ENCODE results near the gene DPYD. TPM values are rescaled to one million over a fixed set of nuclear protein-coding genes. Genes with fewer than 3 reads are reported as not detected.

DPYD gene
- total RNA-seq, 1 experiment from 2014 or later, result 0.46 TPM

GRCh38 chr1:97258597-97258996 is 662.2 kb downstream of the DPYD start:
- Mint-ChIP-seq H3K36me3 (no peaks in the 10 kb centered on the region), H3K4me1 (no peaks in the 10 kb centered on the region), H3K9me3 (no peaks in the 10 kb centered on the region), H3K4me3 (no peak overlapping the region), H3K27me3 (ENCODE audit: low read depth) (no peaks in the 10 kb centered on the region), H3K27ac (no peak overlapping the region)
- POLR2A ChIA-PET, result no interaction called here
- no peak for TF ChIP-seq FOXP1 (CRISPR knock-in tag; IDR thresholded peaks at IDR 0.05; ENCODE audit: borderline replicate concordance)
- TF ChIP-seq ZNF219 (CRISPR knock-in tag; IDR thresholded peaks at IDR 0.05; ENCODE audit: borderline replicate concordance), result no peak
- no peak for TF ChIP-seq ZBTB21 (CRISPR knock-in tag; IDR thresholded peaks at IDR 0.05; ENCODE audit: borderline replicate concordance)
- TF ChIP-seq, protein P1, sequence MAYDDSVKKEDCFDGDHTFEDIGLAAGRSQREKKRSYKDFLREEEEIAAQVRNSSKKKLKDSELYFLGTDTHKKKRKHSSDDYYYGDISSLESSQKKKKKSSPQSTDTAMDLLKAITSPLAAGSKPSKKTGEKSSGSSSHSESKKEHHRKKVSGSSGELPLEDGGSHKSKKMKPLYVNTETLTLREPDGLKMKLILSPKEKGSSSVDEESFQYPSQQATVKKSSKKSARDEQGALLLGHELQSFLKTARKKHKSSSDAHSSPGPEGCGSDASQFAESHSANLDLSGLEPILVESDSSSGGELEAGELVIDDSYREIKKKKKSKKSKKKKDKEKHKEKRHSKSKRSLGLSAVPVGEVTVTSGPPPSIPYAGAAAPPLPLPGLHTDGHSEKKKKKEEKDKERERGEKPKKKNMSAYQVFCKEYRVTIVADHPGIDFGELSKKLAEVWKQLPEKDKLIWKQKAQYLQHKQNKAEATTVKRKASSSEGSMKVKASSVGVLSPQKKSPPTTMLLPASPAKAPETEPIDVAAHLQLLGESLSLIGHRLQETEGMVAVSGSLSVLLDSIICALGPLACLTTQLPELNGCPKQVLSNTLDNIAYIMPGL (CRISPR knock-in tag; IDR thresholded peaks at IDR 0.05), result no peak
- no peak for TF ChIP-seq ZBTB43 (CRISPR knock-in tag; IDR thresholded peaks at IDR 0.05)
- TF ChIP-seq SP1 (CRISPR knock-in tag; conservative IDR thresholded peaks at IDR 0.05), result no peak
- ATAC-seq (no peak), DNase-seq (ENCODE audit: low spot score) (no peak)
- CTCF ChIA-PET, result no interaction called here

DNA sequence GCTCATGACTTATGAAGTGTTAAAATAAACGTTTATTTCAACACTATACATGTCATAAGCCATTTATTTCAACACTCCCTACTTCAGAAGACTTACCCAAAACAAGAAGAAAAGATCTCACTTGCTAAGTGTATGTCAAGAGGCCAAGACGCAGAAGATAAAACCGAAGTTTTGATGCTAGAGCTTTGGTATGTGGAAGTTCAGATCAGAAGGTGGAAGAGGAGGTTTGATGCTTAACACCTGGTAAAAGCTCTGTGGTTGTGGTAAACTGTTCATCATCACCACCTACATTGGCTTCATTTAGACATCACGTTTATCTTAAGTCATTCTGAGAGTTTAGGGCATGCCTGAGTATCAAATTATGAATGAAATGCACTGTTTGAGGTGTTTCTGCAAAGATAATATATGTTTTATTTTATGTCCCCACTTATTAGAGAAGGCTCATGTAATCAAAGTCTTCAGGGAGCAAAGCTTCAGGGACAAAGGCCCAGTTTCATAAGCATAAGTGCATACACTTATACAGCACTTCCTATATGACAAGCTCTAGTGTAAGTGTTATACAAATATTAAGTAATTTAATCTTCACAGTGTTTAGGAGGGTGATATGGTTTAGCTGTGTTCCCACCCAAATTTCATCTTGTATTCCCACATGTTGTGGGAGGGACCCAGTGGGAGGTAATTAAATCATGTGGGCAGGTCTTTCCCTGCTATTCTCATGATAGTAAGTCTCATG is 665.9 kb downstream of the DPYD start:
- ATAC-seq, result no peak
- ChIA-PET CTCF (interaction anchor here (1.9 kb wide), 1 partner anchor 11 kb away, joined by 5 read pairs; no protein-coding TSS in a partner anchor), POLR2A (no interaction called here)
- no peak for TF ChIP-seq PREB (CRISPR knock-in tag; IDR thresholded peaks at IDR 0.05; ENCODE audit: borderline replicate concordance)
- TF ChIP-seq ZNF416 (CRISPR knock-in tag; IDR thresholded peaks at IDR 0.05), result no peak
- no peak for TF ChIP-seq JUN (CRISPR knock-in tag; IDR thresholded peaks at IDR 0.05)
- no peak for TF ChIP-seq JAZF1 (CRISPR knock-in tag; IDR thresholded peaks at IDR 0.05)
- TF ChIP-seq, protein P2, sequence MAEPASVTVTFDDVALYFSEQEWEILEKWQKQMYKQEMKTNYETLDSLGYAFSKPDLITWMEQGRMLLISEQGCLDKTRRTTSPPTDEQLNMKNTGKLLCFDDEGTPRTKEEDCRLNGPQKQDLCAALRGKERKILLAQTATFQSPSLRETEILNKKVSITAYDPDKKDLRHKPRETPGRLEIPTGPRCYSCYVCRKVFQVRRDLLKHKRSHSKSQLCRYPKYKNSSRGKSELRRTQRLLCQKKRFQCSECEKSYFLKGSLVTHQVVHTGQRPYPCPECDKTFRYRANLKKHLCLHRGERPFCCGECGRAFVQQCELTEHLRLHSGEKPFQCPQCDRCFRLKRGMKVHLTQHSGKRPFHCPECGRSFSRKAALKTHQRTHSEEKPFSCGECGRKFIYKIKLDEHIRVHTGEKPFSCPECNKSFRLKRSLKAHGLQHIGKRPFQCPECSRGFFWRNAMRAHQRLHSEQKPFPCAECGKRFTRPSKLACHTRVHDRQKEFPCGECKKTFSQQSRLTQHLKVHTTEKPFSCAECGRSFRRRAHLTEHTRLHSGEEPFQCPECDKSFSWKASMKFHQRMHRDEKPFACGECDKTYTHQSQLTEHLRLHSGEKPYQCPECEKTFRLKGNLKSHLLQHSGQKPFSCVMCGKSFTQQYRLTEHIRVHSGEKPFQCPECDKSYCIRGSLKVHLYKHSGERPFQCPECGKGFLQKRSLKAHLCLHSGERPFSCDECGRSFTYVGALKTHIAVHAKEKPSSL (CRISPR knock-in tag; conservative IDR thresholded peaks at IDR 0.05), result no peak
- no peak for TF ChIP-seq NR3C1 (CRISPR knock-in tag; conservative IDR thresholded peaks at IDR 0.05; ENCODE audit: low read depth)
- TF ChIP-seq ETV6 (CRISPR knock-in tag; IDR thresholded peaks at IDR 0.05), result no peak
- TF ChIP-seq ZNF121 (CRISPR knock-in tag; IDR thresholded peaks at IDR 0.05), result no peak
- no peak for TF ChIP-seq FOXP1 (CRISPR knock-in tag; IDR thresholded peaks at IDR 0.05; ENCODE audit: borderline replicate concordance)
- no peak for TF ChIP-seq ATF1 (CRISPR knock-in tag; IDR thresholded peaks at IDR 0.05)
- TF ChIP-seq FOXJ3 (CRISPR knock-in tag; IDR thresholded peaks at IDR 0.05; ENCODE audit: borderline replicate concordance), result no peak
- TF ChIP-seq CREB1 (CRISPR knock-in tag; IDR thresholded peaks at IDR 0.05), result no peak
- TF ChIP-seq NFYB (CRISPR knock-in tag; conservative IDR thresholded peaks at IDR 0.05; ENCODE audit: low read depth), result no peak
- Mint-ChIP-seq H3K9me3 (no peaks in the 10 kb centered on the region), H3K27me3 (ENCODE audit: low read depth) (no peaks in the 10 kb centered on the region), H3K4me3 (no peak overlapping the region), H3K27ac (no peak overlapping the region), H3K4me1 (no peaks in the 10 kb centered on the region), H3K36me3 (no peaks in the 10 kb centered on the region)
- DNase-seq (ENCODE audit: low spot score), result no peak

Measured in WTC11 (cell line).